HG03103 (cell line): Measurements from ENCODE around the gene TBX15.

Experiments
- ATAC-seq: cut with Tn5 transposase; IDR thresholded peaks from one replicate; pipeline ENCODE4 v1.9.1; 2021; ENCODE audit warnings: low read depth; ENCODE audit not compliant: unreplicated experiment

TBX15 gene

DNA sequence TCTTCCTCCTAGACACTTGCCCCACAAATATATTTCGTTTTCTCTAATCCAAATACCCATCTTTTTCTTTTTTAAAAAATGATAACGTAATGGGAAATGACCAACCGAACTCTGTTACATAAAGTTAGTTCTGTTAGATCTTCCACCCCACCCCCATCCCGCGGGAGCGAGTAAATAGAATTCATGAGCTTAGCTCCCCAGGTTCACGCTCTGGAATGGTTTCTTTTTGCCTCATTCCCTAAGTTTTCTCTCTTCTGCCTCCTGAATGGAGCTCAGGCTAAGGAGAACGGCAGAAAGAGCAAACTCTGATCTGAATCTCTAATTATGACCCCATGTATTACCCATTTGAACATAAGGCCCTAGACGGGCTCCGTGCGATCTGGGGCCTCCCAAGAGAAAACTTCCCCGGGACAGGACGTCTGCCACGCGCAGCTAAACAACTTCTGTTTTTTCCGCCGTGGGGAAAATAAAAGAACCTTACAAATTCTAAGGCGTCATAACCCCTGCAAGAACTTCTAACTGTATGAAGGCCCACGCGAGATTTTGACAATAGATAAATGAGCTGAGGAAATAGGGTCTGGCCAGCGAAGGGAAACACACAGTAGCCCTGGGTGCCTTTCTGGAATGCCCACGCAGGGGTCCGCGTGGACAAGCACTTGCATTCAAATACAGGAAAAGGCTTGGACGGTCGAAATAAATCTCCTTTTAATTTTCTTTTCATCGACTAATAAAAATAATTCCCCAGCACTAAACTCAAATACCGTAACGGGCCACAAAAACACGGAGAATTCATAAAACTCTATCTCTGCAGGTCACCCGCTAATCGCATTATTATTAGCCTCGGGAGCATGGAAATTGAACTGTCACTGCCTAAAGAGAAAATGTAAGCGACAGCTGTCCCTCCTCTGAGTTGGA, 2.2 kb downstream of the TBX15 start:
- ATAC-seq: no peak

DNA sequence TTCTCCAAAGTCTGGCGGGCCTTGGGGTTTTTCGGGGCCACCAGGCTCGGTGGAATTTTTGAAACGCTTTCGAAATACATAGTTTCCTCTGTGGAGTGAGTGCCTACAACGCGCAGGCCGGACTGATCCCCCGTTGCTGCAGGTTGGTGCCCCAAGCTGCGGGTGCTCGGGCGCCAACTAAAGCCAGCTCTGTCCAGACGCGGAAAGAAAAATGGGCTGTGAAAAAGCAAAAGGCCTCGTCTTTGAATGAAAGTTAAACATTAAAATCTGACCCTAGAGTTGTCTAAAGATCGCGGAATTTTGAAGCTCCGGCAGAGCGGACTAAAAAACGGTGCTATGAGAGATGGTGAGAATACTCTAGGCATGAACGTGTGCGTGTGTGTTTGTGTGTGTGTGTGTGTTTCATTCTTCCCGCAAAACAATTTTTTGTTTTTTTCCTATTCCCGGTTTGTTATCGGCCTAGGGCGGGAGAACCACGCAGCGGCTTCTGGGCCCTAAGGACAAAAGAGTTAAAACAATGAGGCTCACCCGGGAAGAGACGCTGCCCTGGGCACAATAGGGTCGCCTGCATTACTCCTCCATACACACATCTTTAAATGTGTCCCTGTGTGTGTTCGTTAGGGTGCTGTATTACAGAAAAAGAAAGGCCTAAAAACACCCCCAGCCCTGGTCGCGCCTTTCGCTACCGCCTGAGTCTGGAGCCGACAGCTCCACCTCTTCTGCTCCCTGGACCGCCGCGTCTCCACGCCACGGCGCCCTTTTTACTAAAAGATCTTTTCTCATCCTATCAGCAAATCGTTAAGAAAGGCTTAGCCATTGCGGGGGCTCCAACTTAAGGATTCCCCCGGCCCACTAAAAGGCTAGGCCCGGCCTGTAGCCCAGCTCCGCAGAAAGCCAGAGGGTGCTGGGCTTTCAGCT, 3.2 kb downstream of the TBX15 start:
- no peak for ATAC-seq

DNA sequence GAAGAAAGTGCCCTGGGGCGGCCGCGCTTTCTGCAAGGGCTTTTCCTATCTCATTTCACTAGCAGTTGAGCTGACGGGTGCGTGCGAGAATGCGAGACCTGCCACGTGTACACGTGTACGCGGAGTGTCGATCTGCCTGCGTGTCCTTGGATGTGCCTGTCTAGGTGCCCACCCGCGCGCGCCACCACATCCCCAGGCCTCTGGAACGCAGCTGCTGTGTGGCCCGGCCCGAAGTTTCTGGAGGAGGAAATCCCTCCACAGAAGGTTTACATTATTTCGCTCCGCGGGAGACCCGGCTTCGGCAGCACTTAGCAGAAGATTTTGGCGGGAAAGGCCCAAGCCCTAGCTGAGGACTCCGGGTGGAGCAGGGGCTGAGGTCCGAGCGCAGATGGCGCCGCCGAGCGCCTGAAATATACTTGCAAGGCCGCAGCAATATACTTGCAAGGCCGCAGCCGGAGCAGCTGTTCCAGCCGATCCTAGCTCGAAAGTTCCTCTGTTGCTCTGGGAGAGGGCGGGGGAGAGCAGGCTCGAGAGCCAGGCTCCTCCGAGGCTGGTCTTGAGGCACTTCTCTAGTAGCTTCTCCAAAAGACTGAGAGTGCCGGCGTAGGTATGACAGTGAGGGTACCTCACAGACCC, 3.9 kb downstream of the TBX15 start:
- ATAC-seq: no peak

DNA sequence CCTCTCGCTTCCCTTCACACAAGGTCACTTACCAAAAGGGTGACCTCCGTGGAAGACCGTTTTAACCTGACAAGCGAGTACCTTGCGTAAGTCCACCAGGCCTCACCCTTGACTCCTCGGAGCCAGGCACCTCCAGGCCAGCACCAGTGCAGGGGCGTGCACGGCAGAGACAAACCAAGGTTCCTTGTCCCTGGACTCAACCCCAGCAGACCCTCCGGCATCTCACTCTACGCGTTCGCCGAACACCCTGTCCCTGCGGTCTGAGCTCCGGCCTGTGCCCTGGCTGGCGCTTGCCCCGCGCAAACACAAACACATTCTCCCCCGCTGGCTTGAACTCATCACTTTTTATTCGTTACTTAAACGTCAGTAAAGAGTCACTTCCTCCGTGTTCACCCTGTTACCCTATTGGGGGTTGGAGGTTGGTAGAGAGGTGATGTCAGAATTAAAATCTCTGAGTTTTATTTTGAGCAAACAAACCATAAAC, 4.5 kb downstream of the TBX15 start:
- ATAC-seq: no peak

DNA sequence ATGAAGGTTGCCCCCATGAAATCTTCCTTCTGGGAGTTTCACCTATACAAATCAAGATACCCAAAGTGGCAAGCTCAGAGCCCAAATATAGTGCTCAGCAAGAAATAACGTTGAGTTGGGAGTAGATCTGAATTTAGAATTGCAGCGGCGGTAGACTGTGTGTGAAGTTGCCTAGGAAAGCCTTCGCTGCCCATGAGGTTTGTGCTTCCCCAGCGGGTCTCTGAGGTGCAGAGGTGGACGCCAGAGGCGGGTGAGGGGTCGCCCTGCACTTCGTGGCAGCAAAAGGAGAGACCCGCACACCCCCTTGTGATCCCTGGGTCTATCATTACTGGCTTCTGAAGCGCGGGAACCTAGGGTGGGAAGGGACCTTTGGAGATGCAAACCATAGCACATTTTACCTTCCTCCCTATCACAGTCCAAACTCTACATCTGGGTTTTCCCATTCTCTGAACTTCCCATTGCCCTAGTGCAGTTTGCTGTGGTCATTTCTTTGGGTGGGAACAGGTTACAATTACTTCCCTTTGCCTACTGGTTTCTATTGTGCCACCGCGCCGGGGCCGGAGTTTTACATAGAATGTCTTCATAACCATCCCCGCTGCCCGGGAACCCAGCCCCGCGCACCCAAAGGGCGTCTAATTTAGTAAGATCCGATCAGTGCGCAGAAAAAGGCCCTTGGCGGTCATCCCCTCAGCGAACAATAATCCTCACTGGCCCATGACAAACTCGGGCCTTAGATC, 5.2 kb downstream of the TBX15 start:
- no peak for ATAC-seq

DNA sequence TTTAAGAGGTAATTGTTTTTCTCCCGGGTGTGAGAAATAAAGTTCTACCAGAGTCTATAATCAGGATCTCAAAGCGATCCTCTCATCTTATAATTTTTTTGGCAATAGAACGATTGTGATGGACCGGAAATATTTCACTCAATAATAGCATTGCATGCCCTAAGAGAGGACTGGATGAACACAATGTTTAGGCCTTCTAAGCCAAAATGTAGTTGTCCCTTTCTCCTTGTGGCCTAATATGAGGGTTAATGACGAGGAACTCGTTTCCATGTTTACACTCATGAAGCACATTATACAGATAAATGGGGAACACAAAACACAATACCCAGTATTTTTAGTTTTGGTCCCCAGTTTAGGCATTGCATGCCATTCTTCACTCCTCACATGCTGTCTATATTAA, 5.9 kb downstream of the TBX15 start:
- ATAC-seq: no peak

DNA sequence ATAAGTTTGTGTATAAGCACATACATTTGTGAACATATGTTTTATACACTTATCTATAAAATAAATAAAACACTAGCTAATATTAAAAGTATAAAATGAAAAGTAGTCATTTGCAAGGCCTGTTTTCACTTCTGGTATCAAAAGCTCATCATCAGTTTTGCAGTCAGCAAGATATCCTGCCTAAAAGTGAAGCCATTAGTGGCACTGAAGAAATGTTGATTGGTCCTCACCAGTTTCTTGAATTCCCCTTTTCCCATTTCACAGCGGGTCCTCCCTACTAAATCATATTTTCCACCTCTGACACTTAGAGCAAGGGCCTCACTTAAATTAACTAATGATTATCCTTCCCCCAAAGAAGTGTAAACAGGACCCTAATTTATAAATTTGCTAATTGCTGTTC, 6.7 kb downstream of the TBX15 start:
- ATAC-seq: no peak

DNA sequence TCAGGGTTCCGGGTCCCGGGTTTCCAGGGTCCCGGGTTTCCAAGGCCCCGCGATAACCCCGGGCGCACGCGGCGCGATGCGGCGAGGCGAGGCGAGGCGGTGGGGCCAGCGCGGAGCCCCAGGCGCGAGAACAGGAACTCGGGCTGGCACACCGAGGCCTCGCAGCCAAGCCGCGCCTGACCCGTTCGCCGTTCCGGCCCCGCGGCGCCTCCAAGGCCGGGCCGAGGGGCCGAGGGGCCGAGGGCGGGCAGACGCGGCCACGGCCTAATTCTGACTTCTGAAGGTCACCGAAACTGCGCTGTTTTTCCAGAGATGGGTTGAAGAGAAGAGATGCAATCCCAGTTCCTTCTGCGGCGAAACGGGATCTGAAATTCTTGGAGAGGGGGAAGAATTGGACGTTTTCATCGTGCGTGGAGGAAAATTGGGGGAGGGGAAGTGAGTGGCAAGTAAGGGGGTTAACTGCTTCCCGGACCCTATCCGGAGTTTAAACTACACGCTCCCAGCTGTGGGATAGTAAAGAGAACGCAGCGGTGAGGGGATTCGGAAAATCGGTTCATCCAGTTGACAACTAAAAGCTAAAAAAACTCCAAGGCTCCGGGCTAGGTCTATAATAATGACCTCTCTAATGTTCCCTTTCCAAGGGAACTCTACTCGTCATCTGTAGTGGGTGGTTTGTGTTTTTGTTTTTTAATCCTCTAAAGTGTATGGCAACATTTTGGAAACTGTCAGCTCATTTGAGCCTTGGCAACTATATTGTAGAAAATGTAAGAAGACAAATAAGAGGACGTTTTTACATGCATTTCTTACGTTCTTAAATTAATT, 8.2 kb downstream of the TBX15 start:
- no peak for ATAC-seq

DNA sequence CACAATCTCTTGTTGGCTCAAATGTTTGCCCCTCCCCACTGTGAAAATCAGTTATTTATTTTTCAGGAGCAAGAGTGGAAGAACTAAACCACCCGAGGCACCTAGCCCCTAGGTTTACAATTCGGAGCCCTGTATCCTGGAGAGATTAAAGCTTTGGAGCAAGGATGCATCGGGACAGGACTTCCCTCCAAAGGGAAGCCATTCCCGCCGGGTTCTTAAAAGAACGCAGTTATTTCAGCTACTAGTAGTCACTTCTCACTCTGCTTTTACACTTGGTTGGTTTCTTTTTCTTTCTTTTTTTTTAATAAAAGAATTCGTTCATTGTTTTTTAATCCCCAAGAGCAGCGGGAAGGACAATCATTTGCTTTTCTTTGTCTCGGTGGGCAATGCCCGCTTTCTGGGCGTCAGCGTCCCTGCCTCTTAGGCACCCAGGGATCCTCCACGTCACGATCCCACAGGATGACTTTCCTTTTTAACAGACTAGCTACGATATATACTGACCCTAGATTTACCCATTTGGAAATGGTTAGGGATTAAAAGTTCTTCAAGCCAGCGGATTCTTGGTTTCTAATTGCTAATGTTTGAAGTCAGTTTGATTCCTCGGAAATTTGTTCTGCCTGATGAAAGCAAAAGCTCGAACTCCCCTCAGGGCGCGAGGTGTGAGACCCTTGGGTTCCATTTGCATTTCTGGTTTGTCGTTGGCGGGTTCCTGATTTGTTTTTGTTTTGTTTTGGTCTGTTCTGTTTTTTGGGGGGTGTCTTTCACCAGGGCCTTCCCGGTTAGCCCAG, 9.0 kb downstream of the TBX15 start:
- ATAC-seq: no peak

DNA sequence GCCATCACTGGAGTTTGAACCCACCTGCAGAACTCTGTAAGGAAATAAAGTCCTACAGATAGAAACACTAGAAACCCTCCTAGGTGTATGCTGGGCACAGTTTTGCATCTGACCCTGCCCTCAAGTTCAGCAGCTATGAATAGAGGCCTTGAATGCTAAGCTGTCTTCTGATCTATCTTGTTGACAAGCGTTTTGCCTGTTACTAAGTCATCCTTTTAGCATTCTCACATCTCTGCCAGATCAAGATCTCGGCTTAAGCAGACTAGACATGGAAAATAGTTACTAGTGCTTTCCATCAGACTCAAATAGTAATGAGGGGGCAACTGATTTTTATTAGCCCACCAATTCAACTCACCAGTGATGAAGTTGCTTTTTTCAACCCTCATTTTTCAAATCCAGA, 10.5 kb downstream of the TBX15 start:
- ATAC-seq: no peak

DNA sequence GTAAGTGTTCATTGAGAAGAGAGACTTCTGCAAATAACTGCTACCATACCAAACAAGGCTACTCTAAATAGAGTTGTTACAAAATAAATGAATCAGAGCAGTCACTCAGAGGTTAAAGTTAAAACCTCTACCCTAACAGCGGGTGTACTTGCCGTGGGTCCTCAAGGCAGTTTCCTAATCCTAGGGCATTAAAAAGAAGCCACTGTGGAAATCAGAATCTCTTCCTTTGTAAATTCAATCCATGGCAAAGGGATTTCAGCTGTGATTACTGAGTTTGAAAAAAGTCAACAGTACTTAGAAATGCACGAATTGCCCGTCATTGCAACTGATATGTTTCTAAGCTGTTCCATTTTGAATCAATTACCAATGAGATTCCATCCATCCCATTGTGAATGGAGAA, 13.5 kb downstream of the TBX15 start:
- ATAC-seq: no peak

DNA sequence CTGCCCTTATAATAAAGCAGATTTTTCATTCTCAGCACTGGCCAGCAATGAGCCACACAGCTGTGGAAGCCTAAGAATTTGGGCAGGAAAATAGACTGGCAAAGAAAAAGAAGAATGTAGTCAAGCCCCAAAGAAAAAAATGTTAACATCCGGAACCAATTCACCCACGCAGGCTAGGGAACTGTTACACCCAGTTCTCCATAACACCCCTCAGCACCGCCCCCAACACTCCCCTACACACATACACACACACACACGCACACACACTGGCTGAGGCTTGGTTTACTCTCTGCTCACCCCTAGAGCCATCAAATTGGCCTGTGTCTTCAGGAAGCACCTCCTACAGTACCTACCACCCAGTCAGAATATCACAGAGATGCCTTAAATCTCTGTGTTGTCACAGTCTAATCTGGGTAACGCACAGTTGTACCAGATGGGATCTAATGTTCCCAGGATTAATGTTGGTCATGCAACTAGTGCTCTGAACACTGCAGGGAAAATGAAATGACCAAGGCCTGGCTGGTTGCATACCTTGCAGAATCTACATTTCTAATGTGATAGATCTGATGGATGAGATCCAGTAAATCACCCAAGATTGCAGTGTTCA, 14.5 kb downstream of the TBX15 start:
- ATAC-seq: no peak

DNA sequence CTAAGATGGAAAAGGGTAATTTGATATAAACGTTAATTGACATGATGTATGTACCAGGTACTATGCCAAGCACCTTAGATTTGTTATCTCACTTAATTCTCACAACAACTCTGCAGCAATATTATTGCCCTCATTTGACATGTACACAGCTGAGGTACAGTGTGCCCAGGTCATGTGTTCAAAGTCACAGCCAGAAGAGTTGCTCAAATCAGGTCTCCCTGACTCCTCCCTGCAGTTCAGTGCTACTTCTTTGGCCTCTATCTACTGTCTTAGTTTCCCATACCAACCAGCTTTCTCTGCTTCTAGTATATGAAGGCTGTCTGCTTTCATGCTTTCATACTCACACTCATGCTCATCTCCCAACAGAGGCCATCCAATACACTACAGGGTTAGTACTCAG, 15.1 kb downstream of the TBX15 start:
- no peak for ATAC-seq

DNA sequence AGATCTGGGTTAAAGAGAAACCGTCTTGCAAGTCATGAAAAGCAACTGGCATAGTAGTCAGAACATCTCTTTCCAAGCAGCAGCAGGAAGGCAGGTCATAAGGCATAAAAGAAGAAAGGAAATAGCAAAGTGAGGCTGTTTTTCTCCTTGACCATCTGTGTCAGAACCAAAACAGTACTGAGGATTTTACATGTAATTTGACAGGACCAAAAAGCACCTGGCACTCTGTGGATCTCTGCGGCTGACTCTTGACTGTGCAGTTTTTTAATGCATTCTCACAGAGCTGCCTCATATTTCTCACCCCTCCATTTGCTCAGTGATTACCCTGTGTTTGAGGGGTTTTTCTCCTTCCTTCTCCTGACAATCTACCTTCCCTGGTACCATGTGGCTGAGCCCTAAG, 17.7 kb downstream of the TBX15 start:
- ATAC-seq: no peak

DNA sequence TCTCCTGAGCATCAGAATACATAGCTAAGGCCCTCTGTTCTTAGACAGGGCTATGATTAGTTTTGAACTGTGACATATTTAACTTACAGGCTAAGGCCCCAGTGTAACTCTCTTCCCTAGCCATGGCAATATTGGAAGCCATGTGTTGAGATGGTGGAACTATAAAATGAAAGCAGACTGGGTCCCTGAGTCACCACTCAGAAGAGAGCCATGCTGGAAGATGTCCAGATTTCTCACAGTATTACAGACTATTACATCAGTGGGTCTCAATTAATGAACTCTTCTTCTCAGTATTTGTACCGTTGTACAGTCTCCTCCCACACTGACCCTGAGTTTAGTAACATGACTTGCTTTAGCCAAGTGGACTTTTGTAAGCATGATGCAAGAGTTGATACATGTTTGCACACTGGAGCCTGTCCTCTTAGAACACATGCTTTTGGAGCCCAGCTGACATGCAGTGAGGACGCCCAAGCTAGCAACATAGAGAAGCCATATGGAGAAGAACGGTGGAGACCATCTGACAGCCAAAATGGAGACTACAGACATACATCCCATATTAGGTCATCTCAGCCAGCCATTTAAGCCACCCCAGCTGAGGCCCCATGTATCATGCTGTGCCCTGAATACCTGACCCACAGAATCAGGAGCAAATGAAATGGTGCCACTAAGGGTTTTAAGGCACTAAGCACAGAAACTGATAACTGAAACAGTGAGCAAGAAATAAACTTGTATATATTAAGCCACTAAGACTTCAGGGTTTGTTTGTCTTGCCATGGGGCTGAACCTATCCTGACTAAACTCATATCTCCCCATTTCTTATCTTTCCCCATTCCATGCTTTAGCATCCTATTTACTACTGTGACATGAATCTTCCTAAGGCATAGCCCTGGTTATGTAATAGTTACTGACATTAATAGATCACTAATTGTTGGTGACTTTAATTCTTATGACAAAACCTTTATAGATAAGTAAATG, 24.4 kb downstream of the TBX15 start:
- no peak for ATAC-seq

DNA sequence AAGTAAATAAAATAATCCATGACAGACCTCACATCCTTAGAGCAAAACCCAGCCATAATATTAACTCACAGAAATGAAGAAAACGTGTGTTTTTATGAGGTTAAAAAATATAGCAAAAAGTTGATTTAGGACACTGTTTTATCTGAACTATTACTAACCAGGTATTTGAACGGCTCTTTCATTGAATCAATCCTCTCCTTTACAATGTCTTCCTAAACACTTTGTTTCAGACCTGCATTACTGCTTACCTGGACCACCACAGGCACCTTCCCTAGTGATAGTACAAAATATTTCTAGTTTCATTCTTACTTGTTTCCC, 25.0 kb downstream of the TBX15 start:
- ATAC-seq: no peak

DNA sequence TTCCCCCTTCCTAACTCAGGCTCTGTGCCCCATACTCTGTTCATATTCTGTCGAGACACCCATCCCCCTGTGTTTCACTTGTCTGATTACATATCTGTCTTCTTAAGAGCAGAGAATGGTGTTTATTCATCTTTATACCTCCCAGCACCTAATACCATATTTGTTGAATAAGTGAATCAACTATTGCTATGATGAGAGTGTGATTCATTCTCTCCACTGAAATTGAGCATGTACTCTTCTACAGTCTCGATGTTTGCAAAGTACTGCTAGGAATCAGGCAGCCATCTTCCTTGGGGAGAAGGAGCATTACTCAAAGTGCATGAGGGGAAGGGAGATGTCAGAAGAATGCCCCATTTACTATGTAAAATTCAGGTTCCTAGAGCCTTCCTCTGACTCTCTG, 27.0 kb downstream of the TBX15 start:
- ATAC-seq: no peak
